AG04449 (cell line): Measurements from ENCODE around the gene SPTLC3.

Experiments
- CTCF ChIA-PET: fragments of 350-600 bp; formaldehyde crosslinking; extraction: SDS; loops from one replicate; lab custom pipeline; 2021; ENCODE audit warnings: antibody characterized with exemption; lab: Yijun Ruan, JAX
- POLR2A ChIA-PET: fragments of 400-600, 350-600 bp; formaldehyde crosslinking; extraction: SDS; loops from one replicate; lab custom pipeline; 2020; ENCODE audit warnings: antibody characterized with exemption, inconsistent platforms; lab: Yijun Ruan, JAX
- DNase-seq: peaks from one replicate; pipeline ENCODE4 v3.0.0-alpha.2; 2010; ENCODE audit warnings: low read depth, low spot score
- H3K4me3 ChIP-seq: 2 replicates; pipeline ENCODE4 v1.5.1; 2011; ENCODE audit warnings: low read depth, mild to moderate bottlenecking, control low read depth, low read length
- CTCF ChIP-seq: IDR thresholded peaks from one replicate; pipeline ENCODE4 v1.5.1; 2011; ENCODE audit warnings: mild to moderate bottlenecking, moderate library complexity, low read length, control low read depth, inconsistent platforms; ENCODE audit not compliant: insufficient read depth; ENCODE audit errors: missing control alignments

SPTLC3 gene

GRCh38 chr20:13034115-13034514 is 25.3 kb downstream of the SPTLC3 start:
- no peak overlapping the region for H3K4me3 ChIP-seq
- CTCF ChIA-PET, result interaction anchor here (1.2 kb wide), 1 partner anchor 21 kb away, joined by 3 read pairs; no protein-coding TSS in a partner anchor
- TF ChIP-seq CTCF, result no peak
- no peak for DNase-seq
- POLR2A ChIA-PET, result no interaction called here

- ChIA-PET POLR2A (no interaction called here), CTCF (interaction anchor here (1.2 kb wide), 1 partner anchor 22 kb away, joined by 3 read pairs; no protein-coding TSS in a partner anchor)
- H3K4me3 ChIP-seq, result no peak overlapping the region
- no peak for TF ChIP-seq CTCF
- no peak for DNase-seq
Measured at GRCh38 chr20:13034936-13035335, 26.2 kb downstream of the SPTLC3 start.

- no peak overlapping the region for H3K4me3 ChIP-seq
- CTCF ChIA-PET, result interaction anchor here (1.2 kb wide), 1 partner anchor 22 kb away, joined by 3 read pairs; no protein-coding TSS in a partner anchor
- TF ChIP-seq CTCF, result no peak
- POLR2A ChIA-PET, result no interaction called here
- DNase-seq, result no peak
Measured at GRCh38 chr20:13035399-13036152, 26.8 kb downstream of the SPTLC3 start.

GRCh38 chr20:13037727-13038126 is 29.0 kb downstream of the SPTLC3 start:
- DNase-seq, result no peak
- ChIA-PET CTCF (interaction anchor here (1.4 kb wide), 1 partner anchor 8 kb away, joined by 4 read pairs; no protein-coding TSS in a partner anchor), POLR2A (no interaction called here)
- no peak overlapping the region for H3K4me3 ChIP-seq
- no peak for TF ChIP-seq CTCF

GRCh38 chr20:13041574-13042457 is 33.0 kb downstream of the SPTLC3 start:
- no peak overlapping the region for H3K4me3 ChIP-seq
- ChIA-PET POLR2A (no interaction called here), CTCF (no interaction called here)
- TF ChIP-seq CTCF, result no peak
- no peak for DNase-seq

- CTCF ChIA-PET, result no interaction called here
- DNase-seq, result no peak
- TF ChIP-seq CTCF, result no peak
- H3K4me3 ChIP-seq, result no peak overlapping the region
- POLR2A ChIA-PET, result no interaction called here
Measured at GRCh38 chr20:13042458-13042794, 33.7 kb downstream of the SPTLC3 start.
